ENCODE measurements around the gene MC3R.
"Not testable (repeated sequence)": the region's sequence is repeated elsewhere in the genome, so short reads cannot be mapped to it uniquely, and the experiment has no call there.

Gene MC3R

DNA sequence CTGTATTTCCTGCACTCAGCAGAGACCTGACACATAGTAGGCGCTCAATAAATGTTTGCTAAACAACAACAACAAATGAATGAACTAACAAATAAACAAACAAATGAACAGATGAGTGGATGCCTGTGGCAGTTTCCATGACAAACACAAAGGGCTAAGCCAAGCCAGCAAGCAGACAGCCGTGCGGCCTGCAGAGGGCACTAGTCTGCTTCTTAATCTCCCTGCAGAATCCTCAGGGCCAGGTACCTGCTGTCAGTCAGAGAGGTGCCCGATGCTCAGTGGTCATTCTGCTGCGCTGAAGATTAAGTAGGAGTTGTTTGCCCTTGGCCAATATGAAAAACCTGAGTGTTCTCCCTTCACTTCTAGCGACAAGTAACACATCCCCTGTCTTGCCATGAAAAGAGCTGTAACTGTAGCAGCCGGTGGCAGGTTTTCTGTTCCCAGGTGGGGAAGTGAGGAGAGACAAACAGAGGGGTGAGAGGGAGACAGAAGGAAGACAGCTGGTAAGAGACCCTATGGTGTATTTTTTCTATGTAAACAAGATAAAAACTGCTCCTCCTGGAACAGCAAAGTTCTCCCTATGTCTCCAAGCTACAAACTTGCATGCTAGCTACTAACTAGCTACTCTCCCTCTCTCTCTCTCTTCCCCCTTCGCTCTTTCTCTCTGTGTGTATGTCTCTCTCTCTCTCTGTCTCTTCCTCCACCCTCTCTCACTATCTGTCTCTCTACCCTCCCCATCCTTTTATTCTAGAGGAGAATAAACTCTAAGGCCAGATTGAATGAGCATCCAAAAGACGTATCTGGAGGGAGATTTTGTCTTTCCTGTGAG lies at the start of gene MC3R:
Gene MC3R (plus strand): TSS at position 779 of the 829 bp plus-strand sequence. CDS start 112 bp downstream, outside the sequence.
- no peak within 1 kb of the TSS for H3K4me3 ChIP-seq (ENCODE audit: low read depth, low read length)

DNA sequence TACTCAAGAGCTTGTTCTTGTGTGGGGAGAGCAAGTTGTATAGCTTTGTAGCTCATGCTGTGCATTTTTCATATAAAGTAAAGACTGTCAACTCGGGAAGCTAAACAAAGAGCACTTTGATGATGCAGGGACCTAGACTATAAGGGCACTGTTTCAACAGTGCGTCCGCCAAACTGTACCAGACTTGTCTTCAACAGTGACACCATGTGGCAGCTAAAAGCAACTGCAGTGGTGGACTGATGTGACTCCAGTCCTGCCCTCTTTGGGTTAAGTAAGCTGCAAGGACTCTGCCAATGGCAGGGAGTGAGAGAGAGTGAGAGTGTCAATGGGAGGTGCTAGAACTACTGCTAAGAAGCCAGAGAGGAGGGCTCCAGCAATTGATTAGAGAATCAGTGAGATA lies 48.1 kb upstream of the MC3R start:
- DNase-seq (ENCODE audit: low read depth), result no peak
- H3K4me3 ChIP-seq (ENCODE audit: low read depth, low read length), result no peak overlapping the region

More for the DNA sequence above, at the start of gene MC3R:
- no peak for DNase-seq (ENCODE audit: low read depth)

DNA sequence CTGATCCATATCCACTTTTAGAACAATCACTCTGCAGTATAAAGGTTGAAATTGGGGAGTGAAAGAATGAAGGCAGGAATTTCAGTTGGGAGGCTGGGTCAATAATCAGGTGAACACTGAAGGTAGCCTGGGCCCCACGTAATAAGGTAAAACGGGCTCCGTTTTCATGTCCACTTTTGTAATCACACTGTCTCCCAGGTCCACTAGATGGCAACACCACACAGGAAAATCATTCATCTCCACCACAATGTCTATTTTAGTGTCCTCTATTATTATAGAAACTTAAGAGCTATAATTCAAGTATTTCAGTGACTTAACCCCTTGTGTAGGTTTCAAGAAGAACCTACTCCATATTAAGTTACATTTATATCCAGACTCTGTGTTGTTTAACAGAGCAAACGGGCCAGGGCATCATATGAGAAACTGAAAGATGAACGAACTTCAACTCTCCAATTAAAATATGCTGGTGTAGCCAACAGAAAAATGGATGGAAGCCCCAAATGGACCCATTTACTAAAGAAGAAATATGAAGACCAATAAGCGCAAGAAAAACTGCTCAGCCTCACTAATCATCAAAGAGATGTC lies 45.9 kb upstream of the MC3R start:
- H3K4me3 ChIP-seq (ENCODE audit: low read depth, low read length), result no peak overlapping the region
- DNase-seq (ENCODE audit: low read depth), result no peak

DNA sequence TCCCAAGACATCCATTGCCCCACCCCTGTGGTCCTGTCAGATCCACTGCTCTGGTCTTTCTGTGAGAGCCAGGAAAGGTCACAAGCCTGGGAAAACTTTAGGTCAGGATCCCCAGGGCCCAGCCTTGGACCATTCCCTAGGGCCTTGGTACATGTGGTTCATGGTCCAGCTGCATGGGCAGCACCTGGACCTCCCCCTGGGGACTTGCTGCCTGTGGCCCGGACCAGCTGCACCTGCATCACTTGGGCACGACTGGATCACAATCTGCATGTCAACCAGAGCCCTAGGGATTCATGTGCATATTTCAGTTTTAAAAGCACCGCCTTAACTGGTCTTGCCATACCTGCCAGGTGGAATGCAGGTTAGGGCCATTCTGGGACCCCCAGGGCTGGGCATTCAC lies 44.3 kb upstream of the MC3R start:
- H3K4me3 ChIP-seq (ENCODE audit: low read depth, low read length), result no peak overlapping the region
- no peak for DNase-seq (ENCODE audit: low read depth)

DNA sequence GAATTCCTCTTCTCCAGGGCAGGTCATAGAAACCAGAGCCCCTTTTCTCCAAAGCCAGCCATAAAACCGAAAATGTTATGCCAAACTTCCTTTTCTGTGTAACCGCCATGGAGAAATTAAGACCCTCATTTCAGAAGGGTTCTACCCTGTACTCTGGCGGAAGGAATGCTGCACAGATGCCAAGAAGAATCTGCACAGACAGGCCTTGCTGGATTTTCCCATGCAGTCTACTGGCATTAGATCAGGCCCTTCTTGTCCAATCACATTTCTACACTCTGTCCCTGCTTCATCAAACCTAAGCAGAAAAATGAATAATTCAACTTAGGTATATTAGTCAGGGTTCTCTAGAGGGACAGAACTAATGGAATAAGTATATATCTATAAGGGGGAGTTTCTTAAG lies 43.2 kb upstream of the MC3R start:
- no peak overlapping the region for H3K4me3 ChIP-seq (ENCODE audit: low read depth, low read length)
- DNase-seq (ENCODE audit: low read depth), result no peak

DNA sequence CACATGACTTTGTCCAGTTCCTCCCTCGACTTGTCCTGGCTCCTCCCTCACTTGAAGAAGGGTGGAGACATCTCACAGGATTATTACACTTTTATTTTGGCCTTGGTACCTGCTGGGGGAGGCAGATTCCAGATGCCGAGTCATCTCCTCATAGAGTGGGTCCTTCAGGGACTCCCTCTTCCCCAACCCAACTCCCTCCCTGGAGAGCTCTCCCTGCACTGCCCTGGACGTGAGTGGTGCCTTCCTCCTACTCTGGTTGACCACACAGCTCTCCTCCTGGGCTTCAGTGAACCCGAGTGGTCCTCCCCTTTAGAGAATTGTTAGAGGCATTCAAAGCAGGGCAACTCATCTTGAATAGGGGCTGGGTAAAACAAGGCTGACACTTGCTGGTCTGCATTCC lies 40.9 kb upstream of the MC3R start:
- DNase-seq (ENCODE audit: low read depth), result no peak
- H3K4me3 ChIP-seq (ENCODE audit: low read depth, low read length), result no peak overlapping the region

DNA sequence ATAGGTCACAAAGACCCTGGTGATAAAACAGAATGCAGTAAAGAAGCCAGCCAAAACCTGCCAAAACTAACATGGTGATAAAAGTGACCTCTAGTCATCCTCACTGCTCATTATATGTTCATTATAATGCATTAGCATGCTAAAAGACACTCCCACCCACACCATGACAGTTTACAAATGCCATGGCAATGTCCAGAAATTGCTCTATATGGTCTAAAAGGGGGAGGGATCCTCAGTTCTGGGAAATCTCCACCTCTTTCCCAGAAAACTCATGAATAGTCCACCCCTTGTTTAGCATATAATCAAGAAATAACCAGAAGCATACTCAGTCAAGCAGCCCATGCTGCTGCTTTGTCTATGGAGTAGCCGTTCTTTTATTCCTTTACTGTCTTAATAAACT lies 40.4 kb upstream of the MC3R start:
- H3K4me3 ChIP-seq (ENCODE audit: low read depth, low read length), result no peak overlapping the region
- DNase-seq (ENCODE audit: low read depth), result no peak

DNA sequence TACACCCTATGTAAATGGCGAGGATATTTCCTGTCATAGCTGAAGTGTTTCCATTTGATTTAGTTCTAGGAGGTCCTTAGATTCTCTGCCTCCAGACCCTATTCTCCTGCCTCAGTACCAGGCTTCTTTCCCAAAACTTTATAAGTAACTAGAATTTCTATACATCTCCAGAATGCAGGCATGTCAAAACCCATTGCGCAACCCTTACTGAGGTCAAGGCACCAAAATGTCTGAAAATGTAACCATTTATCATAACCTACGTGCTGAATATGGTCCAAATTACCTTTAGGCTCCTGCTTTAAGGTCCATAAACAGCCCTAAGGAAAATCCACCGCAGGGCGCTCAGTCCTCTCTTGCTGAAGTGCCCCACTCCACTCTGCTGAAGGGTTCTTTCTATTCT lies 37.5 kb upstream of the MC3R start:
- no peak overlapping the region for H3K4me3 ChIP-seq (ENCODE audit: low read depth, low read length)
- no peak for DNase-seq (ENCODE audit: low read depth)

DNA sequence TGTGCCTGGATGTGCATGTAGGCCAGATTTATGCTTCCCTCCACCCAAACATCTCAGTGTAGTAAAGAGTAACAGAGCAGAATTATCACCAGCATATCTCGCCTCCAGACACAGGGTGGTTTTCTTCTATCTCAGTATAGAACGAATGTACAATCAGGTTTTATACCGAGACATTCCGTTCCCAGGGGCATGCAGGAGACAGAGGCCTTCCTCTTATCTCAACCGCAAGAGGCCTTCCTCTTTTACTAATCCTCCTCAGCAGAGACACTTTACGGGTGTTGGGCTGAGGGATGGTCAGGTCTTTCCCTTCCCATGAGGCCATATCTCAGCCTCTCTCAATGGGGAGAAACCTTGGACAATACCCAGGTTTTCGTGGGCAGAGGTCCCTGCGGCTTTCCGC lies 36.4 kb upstream of the MC3R start:
- H3K4me3 ChIP-seq (ENCODE audit: low read depth, low read length), result no peak overlapping the region

DNA sequence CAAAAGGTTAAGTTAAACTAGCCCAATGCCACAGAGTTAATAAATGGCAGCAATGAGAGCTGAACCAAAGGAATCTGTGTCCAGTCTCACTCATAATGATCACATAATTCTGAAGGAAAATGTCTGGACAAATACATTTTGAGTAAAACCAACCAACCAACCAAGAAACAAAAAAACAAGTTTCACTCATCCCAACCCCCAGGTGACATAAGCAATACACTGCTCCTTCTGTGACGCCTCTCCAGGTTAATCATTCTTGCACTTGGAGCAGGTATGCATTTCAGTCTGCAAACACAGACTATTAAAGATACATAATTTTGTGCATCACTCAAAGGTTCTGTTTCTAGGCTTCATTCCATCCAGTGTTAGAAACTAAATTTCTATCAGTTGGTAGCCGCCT lies 35.2 kb upstream of the MC3R start:
- no peak for DNase-seq (ENCODE audit: low read depth)
- H3K4me3 ChIP-seq (ENCODE audit: low read depth, low read length), result no peak overlapping the region

More for the DNA sequence above, 36.4 kb upstream of the MC3R start:
- DNase-seq (ENCODE audit: low read depth), result no peak

DNA sequence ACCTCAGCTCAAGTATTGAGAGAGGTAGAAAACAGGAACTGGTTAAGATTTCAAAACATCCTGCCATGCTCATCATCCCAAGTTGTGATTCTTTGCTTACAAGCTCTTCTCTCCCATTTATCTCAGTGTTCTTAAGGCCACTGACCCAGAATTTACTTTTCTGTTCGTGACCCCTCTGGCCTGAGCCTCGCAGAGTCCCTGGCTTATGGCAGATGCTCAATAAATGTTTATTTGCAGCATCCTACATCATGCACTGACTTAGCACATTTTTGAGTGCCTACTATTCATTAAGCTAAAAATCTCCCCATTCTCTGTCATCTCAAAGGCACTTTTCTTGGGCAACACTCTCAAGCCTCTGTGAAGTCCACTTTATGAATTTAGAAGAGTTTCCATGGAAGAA lies 33.4 kb upstream of the MC3R start:
- no peak overlapping the region for H3K4me3 ChIP-seq (ENCODE audit: low read depth, low read length)
- DNase-seq (ENCODE audit: low read depth), result no peak

DNA sequence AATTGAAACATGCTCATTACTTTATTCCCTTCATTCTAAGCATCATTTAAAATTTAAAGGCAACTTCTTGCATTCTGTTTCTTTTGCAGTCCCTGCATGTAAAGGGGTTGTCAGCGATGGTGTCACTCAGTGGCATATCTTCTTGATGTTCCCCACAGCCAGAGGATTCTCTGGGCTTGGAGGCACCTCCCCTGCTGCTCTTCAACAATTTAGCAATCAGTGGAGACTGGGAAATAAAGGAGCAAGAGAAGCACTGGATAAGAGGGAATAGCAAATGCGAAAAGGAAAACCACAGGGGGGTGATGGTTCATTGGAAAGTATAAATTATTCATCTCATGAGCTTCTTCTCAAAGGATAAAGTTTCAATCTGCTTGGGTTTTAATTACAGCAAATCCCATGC lies 30.7 kb upstream of the MC3R start:
- no peak for DNase-seq (ENCODE audit: low read depth)

DNA sequence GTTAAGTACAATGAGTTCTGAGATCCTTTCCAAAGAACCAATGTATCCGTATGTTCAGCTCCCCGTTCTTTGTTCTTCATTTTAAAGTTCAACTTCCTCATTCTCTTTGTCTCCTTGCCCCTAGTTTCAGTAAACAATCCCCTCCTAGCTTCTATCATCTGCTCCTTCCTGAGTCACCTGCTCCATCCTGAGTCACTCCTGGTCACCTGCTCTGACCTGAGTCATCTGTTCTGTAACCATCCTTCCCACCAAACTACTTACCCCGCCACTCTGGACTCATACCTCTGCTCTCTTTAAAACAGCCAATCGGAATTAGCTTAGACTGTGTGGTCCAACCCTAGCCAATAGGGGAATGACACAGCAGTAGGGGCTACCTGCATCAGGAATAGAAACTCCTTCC lies 27.3 kb upstream of the MC3R start:
- DNase-seq (ENCODE audit: low read depth); H3K4me3 ChIP-seq (ENCODE audit: low read depth, low read length): not testable (repeated sequence)

More for the DNA sequence above, 30.7 kb upstream of the MC3R start:
- H3K4me3 ChIP-seq (ENCODE audit: low read depth, low read length), result no peak overlapping the region

DNA sequence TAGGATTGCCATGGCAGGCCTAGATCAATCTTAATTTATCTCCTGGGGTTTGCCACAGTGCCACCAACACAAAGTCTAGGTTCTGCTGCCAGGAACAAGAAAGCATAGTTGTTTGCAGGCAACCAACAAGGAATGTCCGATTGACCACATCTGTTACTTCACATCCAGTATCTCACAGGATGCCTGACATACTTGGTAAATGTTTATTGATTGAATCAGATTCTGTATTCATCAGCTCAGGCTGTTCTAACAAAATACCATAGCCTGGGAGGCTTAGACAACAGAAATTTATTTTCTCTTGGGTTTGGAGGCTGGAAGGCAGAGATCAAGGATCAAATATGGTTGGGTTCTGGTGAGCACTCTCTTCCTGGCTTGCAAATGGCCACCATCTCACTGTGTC lies 26.3 kb upstream of the MC3R start:
- no peak for DNase-seq (ENCODE audit: low read depth)
- H3K4me3 ChIP-seq (ENCODE audit: low read depth, low read length), result no peak overlapping the region

DNA sequence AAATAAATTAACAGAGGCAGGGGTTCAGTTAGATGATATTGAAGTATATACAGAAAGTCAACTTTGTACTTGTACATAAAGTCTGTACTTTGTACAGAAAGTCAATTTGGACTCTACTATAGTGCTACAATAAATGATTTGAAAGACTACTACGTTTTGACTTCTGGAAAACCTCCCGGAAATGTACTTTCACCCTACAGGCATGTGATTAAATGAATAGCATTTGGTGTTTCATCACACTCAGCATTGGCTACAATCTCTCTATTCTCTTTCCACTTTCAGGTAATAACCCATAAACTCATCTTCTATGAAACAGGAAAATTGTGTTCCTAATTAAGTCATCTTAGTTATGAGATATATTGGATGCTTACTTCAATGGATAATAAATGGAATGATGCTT lies 25.6 kb upstream of the MC3R start:
- DNase-seq (ENCODE audit: low read depth), result no peak
- no peak overlapping the region for H3K4me3 ChIP-seq (ENCODE audit: low read depth, low read length)

DNA sequence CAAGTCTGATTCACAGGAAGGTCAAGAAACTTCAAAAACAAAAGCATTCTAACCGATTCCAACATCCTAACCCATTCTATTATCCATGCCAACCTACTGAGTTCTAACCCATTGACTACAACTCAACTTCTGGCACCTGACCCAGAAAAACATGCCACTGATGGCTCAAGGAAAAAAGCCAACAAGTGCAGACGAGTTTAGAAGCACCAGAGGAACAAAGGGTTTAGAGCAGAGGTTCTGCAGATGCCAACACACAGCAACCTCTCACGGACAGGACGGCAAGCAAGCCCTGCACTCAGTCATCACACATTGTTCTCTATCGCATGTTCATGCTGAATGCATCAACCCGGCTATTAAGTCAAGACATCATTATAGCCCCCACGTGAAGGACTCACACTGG lies 25.2 kb upstream of the MC3R start:
- H3K4me3 ChIP-seq (ENCODE audit: low read depth, low read length), result no peak overlapping the region
- DNase-seq (ENCODE audit: low read depth), result no peak

DNA sequence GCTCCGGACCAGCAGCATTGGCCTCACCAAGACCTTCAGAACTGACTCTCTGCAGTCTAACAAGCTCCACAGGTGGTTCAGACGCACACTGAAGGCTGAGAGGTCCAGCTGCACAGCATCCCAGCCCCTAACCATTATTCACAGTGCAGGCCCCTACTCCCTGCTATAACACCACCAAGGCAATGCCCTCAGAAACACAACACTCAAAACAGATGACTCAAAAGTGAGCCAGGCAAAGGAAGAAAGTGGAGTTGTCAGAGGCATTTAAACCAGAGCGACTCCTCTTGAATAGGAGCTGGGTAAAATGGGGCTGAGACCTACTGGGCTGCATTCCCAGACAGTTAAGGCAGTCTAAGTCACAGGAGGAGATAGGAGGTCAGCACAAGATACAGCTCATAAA lies 20.5 kb upstream of the MC3R start:
- no peak for DNase-seq (ENCODE audit: low read depth)
- H3K4me3 ChIP-seq (ENCODE audit: low read depth, low read length), result no peak overlapping the region

DNA sequence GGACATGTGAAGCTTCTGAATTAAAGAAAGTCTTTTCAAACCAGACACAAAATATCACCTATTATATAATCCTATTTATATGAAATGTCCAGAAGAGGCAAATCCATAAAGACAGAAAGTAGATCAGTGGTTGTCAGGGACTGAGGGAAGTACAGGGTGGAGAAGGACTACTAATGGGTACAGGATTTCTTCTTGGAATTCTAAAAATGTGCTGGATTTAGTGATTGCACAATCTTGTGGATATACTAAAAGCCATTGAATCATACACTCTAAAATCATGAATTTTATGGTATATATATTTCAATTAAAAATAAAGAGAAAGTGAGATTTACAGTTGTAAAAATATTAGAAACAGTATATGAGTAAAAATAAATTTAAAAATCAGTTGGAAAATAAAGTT lies 18.7 kb upstream of the MC3R start:
- DNase-seq (ENCODE audit: low read depth), result no peak

DNA sequence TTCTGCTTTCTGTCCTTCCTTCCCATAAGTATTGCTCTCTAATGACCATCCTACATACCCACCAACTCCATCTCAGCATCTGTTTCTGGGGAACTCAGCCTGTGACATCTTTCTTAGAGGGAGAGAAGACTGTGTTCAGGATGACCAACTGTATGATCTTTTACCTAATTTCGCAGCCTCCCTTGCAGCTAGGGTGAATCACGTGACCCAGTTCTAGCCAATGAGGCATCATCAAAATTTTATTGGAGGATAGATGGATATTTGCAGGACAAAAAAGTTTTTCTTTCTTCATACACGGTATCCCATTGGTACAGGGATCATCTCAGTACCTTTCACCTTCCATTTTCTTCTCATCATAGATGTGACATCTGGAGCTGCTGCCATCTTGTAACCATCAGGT lies 14.4 kb upstream of the MC3R start:
- no peak for DNase-seq (ENCODE audit: low read depth)
- no peak overlapping the region for H3K4me3 ChIP-seq (ENCODE audit: low read depth, low read length)

More for the DNA sequence above, 18.7 kb upstream of the MC3R start:
- H3K4me3 ChIP-seq (ENCODE audit: low read depth, low read length), result no peak overlapping the region

DNA sequence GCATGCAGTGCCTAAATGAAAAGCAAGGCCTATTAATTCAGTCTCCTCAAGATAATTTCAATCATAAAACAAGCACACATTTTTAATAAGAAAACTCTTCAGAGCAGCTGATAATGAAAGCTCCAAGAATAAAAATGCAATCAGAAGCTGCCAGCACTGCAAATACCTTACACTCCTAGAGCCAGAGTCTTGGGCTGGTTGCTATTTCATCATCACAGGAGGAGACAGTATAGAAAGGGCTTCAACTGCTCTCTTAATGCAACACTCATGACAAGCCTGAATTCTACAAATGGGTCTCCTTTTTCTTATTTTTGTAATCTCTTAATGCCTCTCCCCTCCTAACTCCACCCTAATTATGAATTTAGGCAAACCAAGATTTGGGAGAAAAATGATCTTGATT lies 11.2 kb upstream of the MC3R start:
- no peak for DNase-seq (ENCODE audit: low read depth)

DNA sequence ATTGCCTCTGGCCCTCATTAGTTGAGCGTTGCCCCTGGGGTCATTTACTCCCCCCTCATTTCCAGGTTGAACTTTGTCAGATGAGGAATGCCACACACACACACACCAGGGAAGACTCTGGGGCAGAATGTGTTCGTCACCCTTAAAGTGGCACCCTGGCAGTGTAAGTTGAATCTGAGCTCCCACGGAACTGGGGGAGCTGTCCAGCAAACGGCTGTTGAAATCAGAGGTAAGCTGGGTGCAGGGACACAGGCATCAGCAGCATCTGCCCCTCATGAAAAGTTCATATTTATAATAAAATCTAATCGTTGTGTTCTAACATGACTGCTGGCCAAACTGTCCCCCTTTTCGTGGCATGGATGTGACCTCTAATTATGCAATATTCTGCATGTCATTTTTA lies 4.3 kb upstream of the MC3R start:
- H3K4me3 ChIP-seq (ENCODE audit: low read depth, low read length), result no peak overlapping the region
- DNase-seq (ENCODE audit: low read depth), result no peak

More for the DNA sequence above, 11.2 kb upstream of the MC3R start:
- H3K4me3 ChIP-seq (ENCODE audit: low read depth, low read length), result no peak overlapping the region
